SKM-1 treated with dmso at 0.1 percent for 144 hours (cell line): ENCODE data around the gene PACSIN1.
A peak's percentile ranks its signal among the peaks of the same experiment; 100 is the strongest.
"Not testable (repeated sequence)": the region's sequence is repeated elsewhere in the genome, so short reads cannot be mapped to it uniquely, and the experiment has no call there.

Experiments used
- DNase-seq: peaks from one replicate; lab custom pipeline; 2025; ENCODE audit not compliant: unreplicated experiment; lab: John Stamatoyannopoulos, UW

The PACSIN1 gene

GRCh38 chr6:34457742-34458735 lies 7.8 kb upstream of the PACSIN1 start:
- DNase-seq = no peak

- peak; percentile 71 for DNase-seq
Observed at GRCh38 chr6:34459899-34460593, 5.8 kb upstream of the PACSIN1 start.

- DNase-seq = no peak
Observed at GRCh38 chr6:34460796-34461507, 4.9 kb upstream of the PACSIN1 start.

GRCh38 chr6:34462010-34462409 lies 3.9 kb upstream of the PACSIN1 start:
- no peak for DNase-seq

- DNase-seq = no peak
Observed at GRCh38 chr6:34462551-34462971, 3.3 kb upstream of the PACSIN1 start.

GRCh38 chr6:34463299-34463698 lies 2.6 kb upstream of the PACSIN1 start:
- DNase-seq = no peak

GRCh38 chr6:34463849-34464248 lies 2.0 kb upstream of the PACSIN1 start:
- DNase-seq = no peak

GRCh38 chr6:34466242-34467185 lies 638 bp downstream of the PACSIN1 start:
- DNase-seq = no peak

- peak; percentile 23 for DNase-seq
Observed at GRCh38 chr6:34468378-34468892, 2.6 kb downstream of the PACSIN1 start.

GRCh38 chr6:34469499-34469898 lies 3.6 kb downstream of the PACSIN1 start:
- DNase-seq = no peak

- no peak for DNase-seq
Observed at GRCh38 chr6:34472425-34472824, 6.5 kb downstream of the PACSIN1 start.

- no peak for DNase-seq
Observed at GRCh38 chr6:34473967-34474366, 8.1 kb downstream of the PACSIN1 start.

- no peak for DNase-seq
Observed at GRCh38 chr6:34474754-34475153, 8.9 kb downstream of the PACSIN1 start.

- DNase-seq = no peak
Observed at GRCh38 chr6:34475238-34475682, 9.4 kb downstream of the PACSIN1 start.

- no peak for DNase-seq
Observed at GRCh38 chr6:34475767-34476328, 10.0 kb downstream of the PACSIN1 start.

- DNase-seq = no peak
Observed at GRCh38 chr6:34476447-34476846, 10.6 kb downstream of the PACSIN1 start.

- DNase-seq = no peak
Observed at GRCh38 chr6:34476921-34477320, 11.0 kb downstream of the PACSIN1 start.

- DNase-seq = no peak
Observed at GRCh38 chr6:34478796-34479195, 12.9 kb downstream of the PACSIN1 start.

GRCh38 chr6:34483781-34484180 lies 17.9 kb downstream of the PACSIN1 start:
- DNase-seq = not testable (repeated sequence)

GRCh38 chr6:34484391-34484790 lies 18.5 kb downstream of the PACSIN1 start:
- DNase-seq = no peak
